A549 (cell line): ENCODE measurements around the gene AMPH. TPM values are rescaled to one million over a fixed set of nuclear protein-coding genes. Genes with fewer than 3 reads are reported as not detected.

Experiments used
- ATAC-seq, 2 experiments: fragments of 200-7000 bp in 1 of 2; fragments of >200 bp in 1 of 2; cut with Nextera tagmentation in 1 of 2; cut with Tn5 transposase in 1 of 2; 3 replicates each; pipeline versions ENCODE4 v1.8.0 to v1.9.1; 2018 to 2020; ENCODE audit warnings: mild to moderate bottlenecking in 1 of 2, moderate library complexity in 1 of 2
- CTCF ChIA-PET: fragments of 300-600 bp; sonication (Branson Sonifier 250); formaldehyde crosslinking; extraction: SDS; loops from one replicate; lab custom pipeline; 2021; ENCODE audit warnings: antibody characterized with exemption, inconsistent platforms; lab: Yijun Ruan, JAX
- POLR2A ChIA-PET: fragments of 350-600 bp; formaldehyde crosslinking; extraction: SDS; loops from one replicate; lab custom pipeline; 2021; ENCODE audit warnings: antibody characterized with exemption, inconsistent platforms; lab: Yijun Ruan, JAX
- DNase-seq, 2 experiments: peaks; one replicate each; pipeline versions ENCODE4 v3.0.0 to v3.0.0-alpha.2; 2011 to 2016; ENCODE audit warnings: low read depth in 1 of 2, low spot score in 1 of 2
- FAIRE-seq: peaks from 2 replicates; lab custom pipeline; 2011; peaks lifted over from hg19 to GRCh38; lab: Jason Lieb, UNC
- H3K27ac ChIP-seq, 2 experiments: fragments of >200 bp; sonication (Bioruptor Twin); formaldehyde crosslinking; 3 replicates each; pipeline ENCODE4 v1.5.1; 2016 to 2017
- H3K4me1 ChIP-seq: fragments of >200 bp; sonication (Bioruptor Twin); formaldehyde crosslinking; 3 replicates; pipeline ENCODE4 v1.6.1; 2016
- H3K4me2 ChIP-seq: fragments of >200 bp; sonication (Bioruptor Twin); formaldehyde crosslinking; 3 replicates; pipeline ENCODE4 v1.6.1; 2016
- H3K4me3 ChIP-seq: fragments of >200 bp; sonication (Bioruptor Twin); formaldehyde crosslinking; 3 replicates; pipeline ENCODE4 v1.5.1; 2016
- H3K9me3 ChIP-seq: fragments of >200 bp; sonication (Bioruptor Twin); formaldehyde crosslinking; 3 replicates; pipeline ENCODE4 v1.6.1; 2016
- CHD2 ChIP-seq: fragments of 150-350 bp; IDR thresholded peaks from 2 replicates; pipeline ENCODE4 v1.6.1; 2014; ENCODE audit warnings: low read length; ENCODE audit not compliant: partially characterized antibody
- CHD4 ChIP-seq: fragments of 200-600 bp; sonication (generic); IDR thresholded peaks from 2 replicates; pipeline ENCODE4 v1.6.1; 2016; ENCODE audit warnings: antibody characterized with exemption, mild to moderate bottlenecking, borderline replicate concordance
- CTCF ChIP-seq: fragments of >200 bp; sonication (Bioruptor Twin); formaldehyde crosslinking; IDR thresholded peaks from 3 replicates; pipeline ENCODE4 v1.5.1; 2016
- ESRRA ChIP-seq: fragments of 150-350 bp; IDR thresholded peaks from 2 replicates; pipeline ENCODE4 v1.6.1; 2014; ENCODE audit warnings: mild to moderate bottlenecking, low read length, borderline replicate concordance
- FOSB ChIP-seq: fragments of 250-450 bp; sonication (Bioruptor Pico); IDR thresholded peaks from 2 replicates; pipeline ENCODE4 v1.5.0; 2020; ENCODE audit warnings: mild to moderate bottlenecking, moderate library complexity
- HDAC2 ChIP-seq: fragments of 200-600 bp; sonication (generic); IDR thresholded peaks from 2 replicates; pipeline ENCODE4 v1.6.1; 2016
- HEYL ChIP-seq: fragments of 250-450 bp; sonication (Bioruptor Pico); IDR thresholded peaks from 2 replicates; pipeline ENCODE4 v1.8.0; 2021; ENCODE audit warnings: mild to moderate bottlenecking, moderate library complexity
- HMGXB4 ChIP-seq: fragments of 250-450 bp; sonication (Bioruptor Pico); IDR thresholded peaks from 2 replicates; pipeline ENCODE4 v1.5.0; 2021; ENCODE audit warnings: mild to moderate bottlenecking, moderate library complexity, borderline replicate concordance
- HOXB13 ChIP-seq: fragments of 250-450 bp; sonication (Bioruptor Pico); IDR thresholded peaks from 2 replicates; pipeline ENCODE4 v1.5.0; 2020; ENCODE audit warnings: low read depth, mild to moderate bottlenecking, moderate library complexity
- KDM1A ChIP-seq: fragments of 200-600 bp; sonication (generic); IDR thresholded peaks from 2 replicates; pipeline ENCODE4 v1.6.1; 2016; ENCODE audit warnings: low read depth, mild to moderate bottlenecking
- KDM5A ChIP-seq: fragments of 200-600 bp; sonication (generic); IDR thresholded peaks from 2 replicates; pipeline ENCODE4 v1.6.1; 2016; ENCODE audit warnings: antibody characterized with exemption, mild to moderate bottlenecking
- MAFK ChIP-seq: fragments of 450-650 bp; IDR thresholded peaks from 2 replicates; pipeline ENCODE4 v1.6.1; 2014; ENCODE audit not compliant: partially characterized antibody
- MYC ChIP-seq: IDR thresholded peaks from 2 replicates; pipeline ENCODE4 v1.6.1; 2012; ENCODE audit warnings: mild to moderate bottlenecking, inconsistent platforms, low read length, improper control_type of control experiment, borderline replicate concordance
- NFE2L2 ChIP-seq: fragments of 150-350 bp; conservative IDR thresholded peaks from 2 replicates; pipeline ENCODE4 v1.6.1; 2014; ENCODE audit warnings: low read length
- NR3C1 ChIP-seq: fragments of >200 bp; sonication (Bioruptor Twin); formaldehyde crosslinking; IDR thresholded peaks from 3 replicates; pipeline ENCODE4 v1.6.1; 2017
- POLR2A ChIP-seq: IDR thresholded peaks from 2 replicates; pipeline ENCODE4 v1.6.1; 2012; ENCODE audit warnings: mild to moderate bottlenecking, low read length
- RCOR1 ChIP-seq: fragments of 150-350 bp; IDR thresholded peaks from 2 replicates; pipeline ENCODE4 v1.6.1; 2014; ENCODE audit warnings: antibody characterized with exemption, low read length, low read depth
- SMC3 ChIP-seq: fragments of >200 bp; sonication (Bioruptor Twin); formaldehyde crosslinking; IDR thresholded peaks from 3 replicates; pipeline ENCODE4 v1.6.1; 2018; ENCODE audit warnings: inconsistent platforms
- SREBF2 ChIP-seq: fragments of 450-650 bp; IDR thresholded peaks from 2 replicates; pipeline ENCODE4 v1.6.1; 2014; ENCODE audit warnings: mild to moderate bottlenecking, moderate library complexity
- ZFP36 ChIP-seq: fragments of 450-650 bp; IDR thresholded peaks from 2 replicates; pipeline ENCODE4 v1.6.1; 2014; ENCODE audit warnings: borderline replicate concordance; ENCODE audit not compliant: partially characterized antibody
- ZSCAN20 ChIP-seq: fragments of 250-450 bp; sonication (Bioruptor Pico); IDR thresholded peaks from 2 replicates; pipeline ENCODE4 v1.8.0; 2022; ENCODE audit warnings: mild to moderate bottlenecking, moderate library complexity
- WGBS: methylation state at CpG from one replicate; pipeline ENCODE4 v1.1.6; 2017; ENCODE audit errors: missing lambda C conversion rate; 5-methylcytosine and 5-hydroxymethylcytosine counted together
- polyA plus RNA-seq, 4 experiments: library from polyadenylated mRNA; depleted of rRNA in 3 of 4; stranded (reverse); fragments of >200 nt; fragmentation: RNase III in 1 of 4; extraction: RNeasy Plus Mini Kit Qiagen cat#74134 plus additional on column Dnase treatment in 1 of 4; gene quantifications; 2 replicates in 3 of 4; 3 replicates in 1 of 4; pipeline ENCODE4 v1.2.3, GENCODE V29; 2011 to 2017
- TF ChIP-seq, protein P1 (sequence below): fragments of 450-650 bp; IDR thresholded peaks from 2 replicates; pipeline ENCODE4 v1.6.1; 2014; ENCODE audit warnings: antibody characterized with exemption
- TF ChIP-seq, protein P2 (sequence below): fragments of >200 bp; sonication (Bioruptor Twin); formaldehyde crosslinking; IDR thresholded peaks from 2 replicates; pipeline ENCODE4 v1.6.1; 2016
- TF ChIP-seq, protein P3 (sequence below): fragments of >200 bp; sonication (Bioruptor Twin); formaldehyde crosslinking; IDR thresholded peaks from 3 replicates; pipeline ENCODE4 v1.6.1; 2016

The AMPH gene
- polyA plus RNA-seq, 2 of the 4 experiments (the other 2 are of a cell fraction), result 0.26 TPM; not detected in 1

GRCh38 chr7:38382684-38383083 is 248.5 kb downstream of the AMPH start:
- ATAC-seq, result no peak
- no peaks in the 10 kb centered on the region for H3K4me1 ChIP-seq
- FAIRE-seq, result no peak
- TF ChIP-seq POLR2A, result no peak
- no peak for TF ChIP-seq MYC
- TF ChIP-seq HMGXB4, result no peak
- TF ChIP-seq SMC3, result no peak
- TF ChIP-seq RCOR1, result no peak
- TF ChIP-seq NFE2L2, result no peak
- TF ChIP-seq CHD2, result no peak
- TF ChIP-seq, protein P1, sequence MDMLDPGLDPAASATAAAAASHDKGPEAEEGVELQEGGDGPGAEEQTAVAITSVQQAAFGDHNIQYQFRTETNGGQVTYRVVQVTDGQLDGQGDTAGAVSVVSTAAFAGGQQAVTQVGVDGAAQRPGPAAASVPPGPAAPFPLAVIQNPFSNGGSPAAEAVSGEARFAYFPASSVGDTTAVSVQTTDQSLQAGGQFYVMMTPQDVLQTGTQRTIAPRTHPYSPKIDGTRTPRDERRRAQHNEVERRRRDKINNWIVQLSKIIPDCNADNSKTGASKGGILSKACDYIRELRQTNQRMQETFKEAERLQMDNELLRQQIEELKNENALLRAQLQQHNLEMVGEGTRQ, result no peak
- TF ChIP-seq ZSCAN20 (CRISPR knock-in tag), result no peak
- TF ChIP-seq FOSB (CRISPR knock-in tag), result no peak
- ChIA-PET POLR2A (no interaction called here), CTCF (interaction anchor here (9.2 kb wide), 1 partner anchor 14 kb away, joined by 65 read pairs; no protein-coding TSS in a partner anchor)
- WGBS, result 13% methylated on average over 2 of the region's 2 CpGs
- H3K27ac ChIP-seq, result no peak overlapping the region
- no peak for DNase-seq
- peaks cover 10% of the 10 kb centered on the region; the same call in 2 of the 3 replicates for H3K9me3 ChIP-seq
- no peak overlapping the region for H3K4me3 ChIP-seq
- H3K4me2 ChIP-seq, result no peak overlapping the region

- POLR2A ChIA-PET, result no interaction called here
- Histone ChIP-seq H3K4me1 (no peaks in the 10 kb centered on the region), H3K4me2 (no peak overlapping the region), H3K9me3 (no peaks in the 10 kb centered on the region; the same call in 2 of the 3 replicates), H3K4me3 (no peak overlapping the region), H3K27ac (no peak overlapping the region)
- CTCF ChIA-PET, result interaction anchor here (1.7 to 1.8 kb wide), 2 partner anchors 10 to 35 kb away, joined by 4 read pairs; no protein-coding TSS in a partner anchor
- FAIRE-seq, result no peak
- ATAC-seq, result no peak
- TF ChIP-seq CHD4, result no peak
- no peak for TF ChIP-seq HEYL
- TF ChIP-seq KDM1A, result no peak
- no peak for TF ChIP-seq SREBF2
- TF ChIP-seq, protein P2, sequence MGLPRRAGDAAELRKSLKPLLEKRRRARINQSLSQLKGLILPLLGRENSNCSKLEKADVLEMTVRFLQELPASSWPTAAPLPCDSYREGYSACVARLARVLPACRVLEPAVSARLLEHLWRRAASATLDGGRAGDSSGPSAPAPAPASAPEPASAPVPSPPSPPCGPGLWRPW, result no peak
- no peak for TF ChIP-seq KDM5A
- TF ChIP-seq, protein P3, sequence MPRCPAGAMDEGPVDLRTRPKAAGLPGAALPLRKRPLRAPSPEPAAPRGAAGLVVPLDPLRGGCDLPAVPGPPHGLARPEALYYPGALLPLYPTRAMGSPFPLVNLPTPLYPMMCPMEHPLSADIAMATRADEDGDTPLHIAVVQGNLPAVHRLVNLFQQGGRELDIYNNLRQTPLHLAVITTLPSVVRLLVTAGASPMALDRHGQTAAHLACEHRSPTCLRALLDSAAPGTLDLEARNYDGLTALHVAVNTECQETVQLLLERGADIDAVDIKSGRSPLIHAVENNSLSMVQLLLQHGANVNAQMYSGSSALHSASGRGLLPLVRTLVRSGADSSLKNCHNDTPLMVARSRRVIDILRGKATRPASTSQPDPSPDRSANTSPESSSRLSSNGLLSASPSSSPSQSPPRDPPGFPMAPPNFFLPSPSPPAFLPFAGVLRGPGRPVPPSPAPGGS, result no peak
- TF ChIP-seq ZFP36, result no peak
- no peak for TF ChIP-seq NR3C1
- TF ChIP-seq MAFK, result no peak
- TF ChIP-seq HOXB13 (CRISPR knock-in tag), result no peak
- no peak for TF ChIP-seq CTCF
- no peak for TF ChIP-seq HDAC2
- no peak for TF ChIP-seq ESRRA
- no peak for DNase-seq
- 42% methylated on average over 4 of the region's 4 CpGs for WGBS
Measured at GRCh38 chr7:38375453-38375852, 255.7 kb downstream of the AMPH start.
